ENCODE measurements around the gene GOLGA8G.
"Not testable (repeated sequence)": the region's sequence is repeated elsewhere in the genome, so short reads cannot be mapped to it uniquely, and the experiment has no call there.

- TF ChIP-seq CREB1 (CRISPR knock-in tag; IDR thresholded peaks at IDR 0.05; ENCODE audit: low read depth); CTCF (conservative IDR thresholded peaks at IDR 0.05; ENCODE audit: low read depth in 2 of 2); ETS1 (IDR thresholded peaks at IDR 0.05); NANOG (IDR thresholded peaks at IDR 0.05; ENCODE audit: borderline replicate concordance); ZNF462 (CRISPR knock-in tag; IDR thresholded peaks at IDR 0.05); EZH2 (IDR thresholded peaks at IDR 0.05; ENCODE audit: low read depth, unreplicated experiment); POLR2AphosphoS5 (IDR thresholded peaks at IDR 0.05; ENCODE audit: low read depth): not testable (repeated sequence)
Measured at GRCh38 chr15:28514128-28514527, 18.6 kb downstream of the GOLGA8G start.
